ENCODE measurements around the gene FUZ.

FUZ gene

GRCh38 chr19:49812997-49813861 is at the start of gene FUZ:
Gene FUZ, minus strand, starts transcription at chr19:49813292. Its CDS starts 186 bp downstream, at chr19:49813106.
- peak; percentile 75 to 89 for DNase-seq (ENCODE audit: low read depth in 2 of 2)

GRCh38 chr19:49862391-49863253 is 49.5 kb upstream of the FUZ start:
- no peak for DNase-seq (ENCODE audit: low read depth in 2 of 2)

GRCh38 chr19:49861541-49862378 is 48.7 kb upstream of the FUZ start:
- no peak for DNase-seq (ENCODE audit: low read depth in 2 of 2)

- no peak for DNase-seq (ENCODE audit: low read depth in 2 of 2)
Measured at GRCh38 chr19:49861107-49861506, 48.0 kb upstream of the FUZ start.

- DNase-seq (ENCODE audit: low read depth in 2 of 2), result no peak
Measured at GRCh38 chr19:49860336-49861102, 47.4 kb upstream of the FUZ start.

- no peak for DNase-seq (ENCODE audit: low read depth in 2 of 2)
Measured at GRCh38 chr19:49859682-49860335, 46.7 kb upstream of the FUZ start.

- DNase-seq (ENCODE audit: low read depth in 2 of 2), result no peak
Measured at GRCh38 chr19:49858088-49858985, 45.2 kb upstream of the FUZ start.

GRCh38 chr19:49857838-49858087 is 44.7 kb upstream of the FUZ start:
- no peak for DNase-seq (ENCODE audit: low read depth in 2 of 2)

GRCh38 chr19:49857061-49857837 is 44.2 kb upstream of the FUZ start:
- no peak for DNase-seq (ENCODE audit: low read depth in 2 of 2)

GRCh38 chr19:49856574-49857021 is 43.5 kb upstream of the FUZ start:
- no peak for DNase-seq (ENCODE audit: low read depth in 2 of 2)

GRCh38 chr19:49855676-49856573 is 42.8 kb upstream of the FUZ start:
- no peak for DNase-seq (ENCODE audit: low read depth in 2 of 2)

GRCh38 chr19:49855277-49855675 is 42.2 kb upstream of the FUZ start:
- no peak for DNase-seq (ENCODE audit: low read depth in 2 of 2)

GRCh38 chr19:49854378-49855263 is 41.5 kb upstream of the FUZ start:
- DNase-seq (ENCODE audit: low read depth in 2 of 2), result no peak

GRCh38 chr19:49853852-49854377 is 40.8 kb upstream of the FUZ start:
- DNase-seq (ENCODE audit: low read depth in 2 of 2), result no peak

- DNase-seq (ENCODE audit: low read depth in 2 of 2), result no peak
Measured at GRCh38 chr19:49852631-49853126, 39.6 kb upstream of the FUZ start.

All from stimulated activated CD8-positive, alpha-beta memory T cell treated with anti-CD3 and anti-CD28 coated beads, Interleukin-15, amount 100 ng/mL, for 4 hours (primary cell).